LNCAP (cell line): ENCODE results near the gene SIPA1.

ENCODE experiments used
- CTCF ChIP-seq: fragments of 450-650 bp; IDR thresholded peaks from 2 replicates; pipeline ENCODE4 v1.5.1; 2017; ENCODE audit warnings: mild to moderate bottlenecking

SIPA1 gene

GRCh38 chr11:65646288-65646957, 8.5 kb downstream of the SIPA1 start:
- no peak for TF ChIP-seq CTCF

- no peak for TF ChIP-seq CTCF
Measured at GRCh38 chr11:65646958-65647701, 9.2 kb downstream of the SIPA1 start.

GRCh38 chr11:65648997-65649493, 11.1 kb downstream of the SIPA1 start:
- TF ChIP-seq CTCF = no peak

- no peak for TF ChIP-seq CTCF
Measured at GRCh38 chr11:65649656-65650546, 12.0 kb downstream of the SIPA1 start.

GRCh38 chr11:65650547-65651338, 12.8 kb downstream of the SIPA1 start:
- TF ChIP-seq CTCF = no peak

- no peak for TF ChIP-seq CTCF
Measured at GRCh38 chr11:65651339-65651588, 13.4 kb downstream of the SIPA1 start.
